GM23338 (cell line): Measurements from ENCODE around the gene NTMT1. TPM values are rescaled to one million over a fixed set of nuclear protein-coding genes. Genes with fewer than 3 reads are reported as not detected.

ENCODE experiments used
- ATAC-seq: fragments of 200-7000 bp; cut with Tn5 transposase; 3 replicates; pipeline ENCODE4 v1.9.1; 2020
- DNase-seq: peaks from one replicate; pipeline ENCODE4 v3.0.0-alpha.2; 2015; ENCODE audit warnings: low spot score
- H2AFZ ChIP-seq: fragments of 200-600 bp; sonication (generic); 2 replicates; pipeline ENCODE4 v1.8.0; 2016; ENCODE audit warnings: antibody characterized with exemption, mild to moderate bottlenecking, moderate library complexity
- H3F3A ChIP-seq: fragments of 200-600 bp; sonication (generic); replicated peaks from 2 replicates; pipeline ENCODE4 v1.8.0; 2017; ENCODE audit warnings: antibody characterized with exemption, mixed run types, low read depth
- H3K27ac ChIP-seq: fragments of 200-600 bp; sonication (generic); 2 replicates; pipeline ENCODE4 v1.6.1; 2016; ENCODE audit warnings: low read depth
- H3K27me3 ChIP-seq: fragments of 200-600 bp; sonication (generic); 2 replicates; pipeline ENCODE4 v1.8.0; 2016; ENCODE audit warnings: mild to moderate bottlenecking, mixed run types, moderate library complexity; ENCODE audit not compliant: insufficient read depth
- H3K36me3 ChIP-seq: fragments of 200-600 bp; sonication (generic); 2 replicates; pipeline ENCODE4 v1.8.0; 2016; ENCODE audit warnings: mild to moderate bottlenecking; ENCODE audit not compliant: insufficient read depth
- H3K4me1 ChIP-seq: fragments of 200-600 bp; sonication (generic); 2 replicates; pipeline ENCODE4 v1.8.0; 2016; ENCODE audit warnings: mild to moderate bottlenecking, moderate library complexity; ENCODE audit not compliant: insufficient read depth
- H3K4me2 ChIP-seq: fragments of 200-600 bp; sonication (generic); 2 replicates; pipeline ENCODE4 v1.7.1; 2017; ENCODE audit warnings: mixed run types
- H3K4me3 ChIP-seq: fragments of 200-600 bp; sonication (generic); 2 replicates; pipeline ENCODE4 v1.6.1; 2016; ENCODE audit warnings: mixed run types
- H3K79me2 ChIP-seq: fragments of 200-600 bp; sonication (generic); replicated peaks from 2 replicates; pipeline ENCODE4 v1.8.0; 2017; ENCODE audit warnings: mild to moderate bottlenecking; ENCODE audit not compliant: insufficient read depth
- H3K9me2 ChIP-seq: fragments of 200-600 bp; sonication (generic); 2 replicates; pipeline ENCODE4 v1.8.0; 2017; ENCODE audit not compliant: insufficient read depth
- H4K20me1 ChIP-seq: fragments of 200-600 bp; sonication (generic); replicated peaks from 2 replicates; pipeline ENCODE4 v1.8.0; 2017; ENCODE audit warnings: mild to moderate bottlenecking; ENCODE audit not compliant: insufficient read depth
- H3K27ac Mint-ChIP-seq: 2 replicates; pipeline ENCODE4 v1.8.0; 2020; ENCODE audit warnings: inconsistent platforms, mild to moderate bottlenecking, moderate library complexity, mixed read lengths
- H3K27me3 Mint-ChIP-seq: 3 replicates; pipeline ENCODE4 v1.8.0; 2022; ENCODE audit warnings: low read depth, mild to moderate bottlenecking, moderate library complexity, mixed read lengths, inconsistent platforms; ENCODE audit not compliant: insufficient read depth, poor library complexity
- H3K36me3 Mint-ChIP-seq: 3 replicates; pipeline ENCODE4 v1.8.0; 2021; ENCODE audit warnings: low read depth, mild to moderate bottlenecking, inconsistent platforms, moderate library complexity, mixed read lengths
- H3K4me1 Mint-ChIP-seq: 3 replicates; pipeline ENCODE4 v1.8.0; 2020; ENCODE audit warnings: mild to moderate bottlenecking, inconsistent platforms, mixed read lengths
- H3K4me3 Mint-ChIP-seq: 3 replicates; pipeline ENCODE4 v1.8.0; 2021; ENCODE audit warnings: moderate library complexity, mild to moderate bottlenecking, inconsistent platforms, mixed read lengths
- H3K9me3 Mint-ChIP-seq: 3 replicates; pipeline ENCODE4 v1.8.0; 2020; ENCODE audit warnings: moderate library complexity, mild to moderate bottlenecking, inconsistent platforms, mixed read lengths
- CREB1 ChIP-seq: fragments of 250-450 bp; sonication (Bioruptor Pico); IDR thresholded peaks from 2 replicates; pipeline ENCODE4 v1.5.0; 2020; ENCODE audit warnings: low read depth, mild to moderate bottlenecking, moderate library complexity
- EZH2phosphoT487 ChIP-seq: fragments of 200-600 bp; sonication (generic); IDR thresholded peaks from one replicate; pipeline ENCODE4 v1.8.1; 2018; ENCODE audit warnings: antibody characterized with exemption; ENCODE audit not compliant: unreplicated experiment
- JUNB ChIP-seq: IDR thresholded peaks from one replicate; pipeline ENCODE4 v1.6.1; 2016; ENCODE audit warnings: antibody characterized with exemption; ENCODE audit not compliant: unreplicated experiment
- NANOG ChIP-seq: IDR thresholded peaks from 2 replicates; pipeline ENCODE4 v1.6.1; 2016; ENCODE audit warnings: antibody characterized with exemption, borderline replicate concordance
- POLR2AphosphoS5 ChIP-seq: IDR thresholded peaks from 2 replicates; pipeline ENCODE4 v1.6.1; 2016; ENCODE audit warnings: antibody characterized with exemption, low read depth
- STAT1 ChIP-seq: IDR thresholded peaks from one replicate; pipeline ENCODE4 v1.6.1; 2016; ENCODE audit warnings: antibody characterized with exemption; ENCODE audit not compliant: unreplicated experiment
- ZNF114 ChIP-seq: fragments of 250-450 bp; sonication (Bioruptor Pico); IDR thresholded peaks from 2 replicates; pipeline ENCODE4 v1.5.0; 2020; ENCODE audit warnings: mild to moderate bottlenecking, moderate library complexity
- ZNF331 ChIP-seq: fragments of 250-450 bp; sonication (Bioruptor Pico); IDR thresholded peaks from 2 replicates; pipeline ENCODE4 v1.5.0; 2020; ENCODE audit warnings: low read depth, mild to moderate bottlenecking, moderate library complexity
- polyA plus RNA-seq: library from polyadenylated mRNA; unstranded; fragments of >200 nt; fragmentation: Nextera tagmentation; extraction: Ambion mirVana; gene quantifications from 2 replicates; pipeline ENCODE4 v1.2.1, GENCODE V29; 2016
- total RNA-seq: library from RNA; depleted of rRNA; stranded (reverse); fragments of >200 nt; shearing (Covaris generic); gene quantifications from 2 replicates; pipeline ENCODE4 v1.2.3, GENCODE V29; 2014
- TF ChIP-seq, protein P1 (sequence below): IDR thresholded peaks from one replicate; pipeline ENCODE4 v1.6.1; 2018; ENCODE audit warnings: antibody characterized with exemption; ENCODE audit not compliant: unreplicated experiment
- TF ChIP-seq, protein P2 (sequence below): fragments of 250-450 bp; sonication (Bioruptor Pico); IDR thresholded peaks from 2 replicates; pipeline ENCODE4 v1.5.0; 2020; ENCODE audit warnings: mild to moderate bottlenecking, moderate library complexity
- TF ChIP-seq, protein P3 (sequence below): IDR thresholded peaks from 2 replicates; pipeline ENCODE4 v1.6.1; 2016; ENCODE audit warnings: antibody characterized with exemption
- TF ChIP-seq, protein P4 (sequence below), 2 experiments: fragments of 200-600 bp in 1 of 2; sonication (generic) in 1 of 2; conservative IDR thresholded peaks; 2 replicates each; pipeline versions ENCODE4 v1.5.1 to v1.6.1; 2016 to 2017; ENCODE audit warnings: antibody characterized with exemption in 2 of 2, low read depth in 2 of 2, mild to moderate bottlenecking in 2 of 2, moderate library complexity in 1 of 2

The NTMT1 gene
- total and polyA plus RNA-seq, 2 experiments from 2014 or later, result 59.4 to 108 TPM

DNA sequence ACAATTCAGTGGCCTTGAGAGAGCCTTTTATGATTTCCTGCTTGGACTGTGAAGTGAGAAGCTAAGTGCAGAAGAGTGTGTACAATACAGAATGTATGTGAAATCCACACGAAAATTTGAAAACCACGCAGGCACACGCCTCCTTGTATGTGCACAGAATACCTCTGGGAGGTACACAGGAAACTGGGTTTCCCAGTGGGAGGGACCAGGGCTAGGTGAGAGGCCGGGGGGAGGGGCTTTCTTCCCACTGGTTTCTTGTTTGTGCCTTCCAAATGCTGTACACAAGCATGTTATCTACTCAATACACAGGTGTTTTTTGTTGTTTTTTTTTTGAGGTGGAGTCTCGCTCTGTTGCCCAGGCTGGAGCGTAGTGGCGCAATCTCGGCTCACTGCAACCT, 21.2 kb upstream of the NTMT1 start:
- Mint-ChIP-seq H3K4me3 (no peak overlapping the region), H3K27ac (no peak overlapping the region), H3K4me1 (peaks cover 27% of the 10 kb centered on the region), H3K36me3 (no peaks in the 10 kb centered on the region), H3K27me3 (peaks cover 21% of the 10 kb centered on the region), H3K9me3 (no peaks in the 10 kb centered on the region)
- no peaks in the 10 kb centered on the region for H3K79me2 ChIP-seq
- no peaks in the 10 kb centered on the region for H3K36me3 ChIP-seq
- peaks cover 4% of the 10 kb centered on the region; the same call in 1 of the 2 replicates for H3F3A ChIP-seq
- no peak overlapping the region for H3K27ac ChIP-seq
- TF ChIP-seq, protein P1, sequence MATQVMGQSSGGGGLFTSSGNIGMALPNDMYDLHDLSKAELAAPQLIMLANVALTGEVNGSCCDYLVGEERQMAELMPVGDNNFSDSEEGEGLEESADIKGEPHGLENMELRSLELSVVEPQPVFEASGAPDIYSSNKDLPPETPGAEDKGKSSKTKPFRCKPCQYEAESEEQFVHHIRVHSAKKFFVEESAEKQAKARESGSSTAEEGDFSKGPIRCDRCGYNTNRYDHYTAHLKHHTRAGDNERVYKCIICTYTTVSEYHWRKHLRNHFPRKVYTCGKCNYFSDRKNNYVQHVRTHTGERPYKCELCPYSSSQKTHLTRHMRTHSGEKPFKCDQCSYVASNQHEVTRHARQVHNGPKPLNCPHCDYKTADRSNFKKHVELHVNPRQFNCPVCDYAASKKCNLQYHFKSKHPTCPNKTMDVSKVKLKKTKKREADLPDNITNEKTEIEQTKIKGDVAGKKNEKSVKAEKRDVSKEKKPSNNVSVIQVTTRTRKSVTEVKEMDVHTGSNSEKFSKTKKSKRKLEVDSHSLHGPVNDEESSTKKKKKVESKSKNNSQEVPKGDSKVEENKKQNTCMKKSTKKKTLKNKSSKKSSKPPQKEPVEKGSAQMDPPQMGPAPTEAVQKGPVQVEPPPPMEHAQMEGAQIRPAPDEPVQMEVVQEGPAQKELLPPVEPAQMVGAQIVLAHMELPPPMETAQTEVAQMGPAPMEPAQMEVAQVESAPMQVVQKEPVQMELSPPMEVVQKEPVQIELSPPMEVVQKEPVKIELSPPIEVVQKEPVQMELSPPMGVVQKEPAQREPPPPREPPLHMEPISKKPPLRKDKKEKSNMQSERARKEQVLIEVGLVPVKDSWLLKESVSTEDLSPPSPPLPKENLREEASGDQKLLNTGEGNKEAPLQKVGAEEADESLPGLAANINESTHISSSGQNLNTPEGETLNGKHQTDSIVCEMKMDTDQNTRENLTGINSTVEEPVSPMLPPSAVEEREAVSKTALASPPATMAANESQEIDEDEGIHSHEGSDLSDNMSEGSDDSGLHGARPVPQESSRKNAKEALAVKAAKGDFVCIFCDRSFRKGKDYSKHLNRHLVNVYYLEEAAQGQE, result no peak
- TF ChIP-seq CREB1 (CRISPR knock-in tag) (no peak), POLR2AphosphoS5 (no peak), STAT1 (no peak), EZH2phosphoT487 (no peak), NANOG (no peak), ZNF331 (CRISPR knock-in tag) (no peak), JUNB (no peak), ZNF114 (CRISPR knock-in tag) (no peak)
- TF ChIP-seq, protein P2, sequence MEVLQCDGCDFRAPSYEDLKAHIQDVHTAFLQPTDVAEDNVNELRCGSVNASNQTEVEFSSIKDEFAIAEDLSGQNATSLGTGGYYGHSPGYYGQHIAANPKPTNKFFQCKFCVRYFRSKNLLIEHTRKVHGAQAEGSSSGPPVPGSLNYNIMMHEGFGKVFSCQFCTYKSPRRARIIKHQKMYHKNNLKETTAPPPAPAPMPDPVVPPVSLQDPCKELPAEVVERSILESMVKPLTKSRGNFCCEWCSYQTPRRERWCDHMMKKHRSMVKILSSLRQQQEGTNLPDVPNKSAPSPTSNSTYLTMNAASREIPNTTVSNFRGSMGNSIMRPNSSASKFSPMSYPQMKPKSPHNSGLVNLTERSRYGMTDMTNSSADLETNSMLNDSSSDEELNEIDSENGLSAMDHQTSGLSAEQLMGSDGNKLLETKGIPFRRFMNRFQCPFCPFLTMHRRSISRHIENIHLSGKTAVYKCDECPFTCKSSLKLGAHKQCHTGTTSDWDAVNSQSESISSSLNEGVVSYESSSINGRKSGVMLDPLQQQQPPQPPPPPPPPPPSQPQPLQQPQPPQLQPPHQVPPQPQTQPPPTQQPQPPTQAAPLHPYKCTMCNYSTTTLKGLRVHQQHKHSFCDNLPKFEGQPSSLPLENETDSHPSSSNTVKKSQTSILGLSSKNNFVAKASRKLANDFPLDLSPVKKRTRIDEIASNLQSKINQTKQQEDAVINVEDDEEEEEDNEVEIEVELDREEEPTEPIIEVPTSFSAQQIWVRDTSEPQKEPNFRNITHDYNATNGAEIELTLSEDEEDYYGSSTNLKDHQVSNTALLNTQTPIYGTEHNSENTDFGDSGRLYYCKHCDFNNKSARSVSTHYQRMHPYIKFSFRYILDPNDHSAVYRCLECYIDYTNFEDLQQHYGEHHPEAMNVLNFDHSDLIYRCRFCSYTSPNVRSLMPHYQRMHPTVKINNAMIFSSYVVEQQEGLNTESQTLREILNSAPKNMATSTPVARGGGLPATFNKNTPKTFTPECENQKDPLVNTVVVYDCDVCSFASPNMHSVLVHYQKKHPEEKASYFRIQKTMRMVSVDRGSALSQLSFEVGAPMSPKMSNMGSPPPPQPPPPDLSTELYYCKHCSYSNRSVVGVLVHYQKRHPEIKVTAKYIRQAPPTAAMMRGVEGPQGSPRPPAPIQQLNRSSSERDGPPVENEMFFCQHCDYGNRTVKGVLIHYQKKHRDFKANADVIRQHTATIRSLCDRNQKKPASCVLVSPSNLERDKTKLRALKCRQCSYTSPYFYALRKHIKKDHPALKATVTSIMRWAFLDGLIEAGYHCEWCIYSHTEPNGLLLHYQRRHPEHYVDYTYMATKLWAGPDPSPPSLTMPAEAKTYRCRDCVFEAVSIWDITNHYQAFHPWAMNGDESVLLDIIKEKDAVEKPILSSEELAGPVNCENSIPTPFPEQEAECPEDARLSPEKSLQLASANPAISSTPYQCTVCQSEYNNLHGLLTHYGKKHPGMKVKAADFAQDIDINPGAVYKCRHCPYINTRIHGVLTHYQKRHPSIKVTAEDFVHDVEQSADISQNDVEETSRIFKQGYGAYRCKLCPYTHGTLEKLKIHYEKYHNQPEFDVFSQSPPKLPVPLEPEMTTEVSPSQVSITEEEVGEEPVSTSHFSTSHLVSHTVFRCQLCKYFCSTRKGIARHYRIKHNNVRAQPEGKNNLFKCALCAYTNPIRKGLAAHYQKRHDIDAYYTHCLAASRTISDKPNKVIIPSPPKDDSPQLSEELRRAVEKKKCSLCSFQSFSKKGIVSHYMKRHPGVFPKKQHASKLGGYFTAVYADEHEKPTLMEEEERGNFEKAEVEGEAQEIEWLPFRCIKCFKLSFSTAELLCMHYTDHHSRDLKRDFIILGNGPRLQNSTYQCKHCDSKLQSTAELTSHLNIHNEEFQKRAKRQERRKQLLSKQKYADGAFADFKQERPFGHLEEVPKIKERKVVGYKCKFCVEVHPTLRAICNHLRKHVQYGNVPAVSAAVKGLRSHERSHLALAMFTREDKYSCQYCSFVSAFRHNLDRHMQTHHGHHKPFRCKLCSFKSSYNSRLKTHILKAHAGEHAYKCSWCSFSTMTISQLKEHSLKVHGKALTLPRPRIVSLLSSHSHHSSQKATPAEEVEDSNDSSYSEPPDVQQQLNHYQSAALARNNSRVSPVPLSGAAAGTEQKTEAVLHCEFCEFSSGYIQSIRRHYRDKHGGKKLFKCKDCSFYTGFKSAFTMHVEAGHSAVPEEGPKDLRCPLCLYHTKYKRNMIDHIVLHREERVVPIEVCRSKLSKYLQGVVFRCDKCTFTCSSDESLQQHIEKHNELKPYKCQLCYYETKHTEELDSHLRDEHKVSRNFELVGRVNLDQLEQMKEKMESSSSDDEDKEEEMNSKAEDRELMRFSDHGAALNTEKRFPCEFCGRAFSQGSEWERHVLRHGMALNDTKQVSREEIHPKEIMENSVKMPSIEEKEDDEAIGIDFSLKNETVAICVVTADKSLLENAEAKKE (CRISPR knock-in tag), result no peak
- TF ChIP-seq, protein P3, sequence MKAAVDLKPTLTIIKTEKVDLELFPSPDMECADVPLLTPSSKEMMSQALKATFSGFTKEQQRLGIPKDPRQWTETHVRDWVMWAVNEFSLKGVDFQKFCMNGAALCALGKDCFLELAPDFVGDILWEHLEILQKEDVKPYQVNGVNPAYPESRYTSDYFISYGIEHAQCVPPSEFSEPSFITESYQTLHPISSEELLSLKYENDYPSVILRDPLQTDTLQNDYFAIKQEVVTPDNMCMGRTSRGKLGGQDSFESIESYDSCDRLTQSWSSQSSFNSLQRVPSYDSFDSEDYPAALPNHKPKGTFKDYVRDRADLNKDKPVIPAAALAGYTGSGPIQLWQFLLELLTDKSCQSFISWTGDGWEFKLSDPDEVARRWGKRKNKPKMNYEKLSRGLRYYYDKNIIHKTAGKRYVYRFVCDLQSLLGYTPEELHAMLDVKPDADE, result no peak
- TF ChIP-seq, protein P4, sequence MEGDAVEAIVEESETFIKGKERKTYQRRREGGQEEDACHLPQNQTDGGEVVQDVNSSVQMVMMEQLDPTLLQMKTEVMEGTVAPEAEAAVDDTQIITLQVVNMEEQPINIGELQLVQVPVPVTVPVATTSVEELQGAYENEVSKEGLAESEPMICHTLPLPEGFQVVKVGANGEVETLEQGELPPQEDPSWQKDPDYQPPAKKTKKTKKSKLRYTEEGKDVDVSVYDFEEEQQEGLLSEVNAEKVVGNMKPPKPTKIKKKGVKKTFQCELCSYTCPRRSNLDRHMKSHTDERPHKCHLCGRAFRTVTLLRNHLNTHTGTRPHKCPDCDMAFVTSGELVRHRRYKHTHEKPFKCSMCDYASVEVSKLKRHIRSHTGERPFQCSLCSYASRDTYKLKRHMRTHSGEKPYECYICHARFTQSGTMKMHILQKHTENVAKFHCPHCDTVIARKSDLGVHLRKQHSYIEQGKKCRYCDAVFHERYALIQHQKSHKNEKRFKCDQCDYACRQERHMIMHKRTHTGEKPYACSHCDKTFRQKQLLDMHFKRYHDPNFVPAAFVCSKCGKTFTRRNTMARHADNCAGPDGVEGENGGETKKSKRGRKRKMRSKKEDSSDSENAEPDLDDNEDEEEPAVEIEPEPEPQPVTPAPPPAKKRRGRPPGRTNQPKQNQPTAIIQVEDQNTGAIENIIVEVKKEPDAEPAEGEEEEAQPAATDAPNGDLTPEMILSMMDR (conservative IDR thresholded peaks at IDR 0.05; ENCODE audit: low read depth in 2 of 2), result no peak
- peaks cover 23% of the 10 kb centered on the region; the same call in 1 of the 2 replicates for H3K4me1 ChIP-seq
- H2AFZ ChIP-seq, result no peak overlapping the region
- no peak overlapping the region for H3K4me3 ChIP-seq
- H3K4me2 ChIP-seq, result no peak overlapping the region
- no peaks in the 10 kb centered on the region for H4K20me1 ChIP-seq
- H3K9me2 ChIP-seq, result no peaks in the 10 kb centered on the region
- ATAC-seq (no peak), DNase-seq (no peak)
- peaks cover 11% of the 10 kb centered on the region for H3K27me3 ChIP-seq
